ENCODE data around the gene FHOD3.

Gene FHOD3

GRCh38 chr18:36735130-36735529 is 437.6 kb downstream of the FHOD3 start:
- H3K4me3 ChIP-seq (ENCODE audit: low read depth, low read length): no peak overlapping the region
- TF ChIP-seq CTCF (IDR thresholded peaks at IDR 0.05; ENCODE audit: low read depth, low read length): no peak

- no peak overlapping the region for H3K4me3 ChIP-seq (ENCODE audit: low read depth, low read length)
- no peak for TF ChIP-seq CTCF (IDR thresholded peaks at IDR 0.05; ENCODE audit: low read depth, low read length)
Observed at GRCh38 chr18:36736094-36736493, 438.6 kb downstream of the FHOD3 start.

- TF ChIP-seq CTCF (IDR thresholded peaks at IDR 0.05; ENCODE audit: low read depth, low read length): no peak
Observed at GRCh38 chr18:36737316-36737715, 439.8 kb downstream of the FHOD3 start.

GRCh38 chr18:36744261-36744876 is 446.9 kb downstream of the FHOD3 start:
- TF ChIP-seq CTCF (IDR thresholded peaks at IDR 0.05; ENCODE audit: low read depth, low read length): no peak
- H3K4me3 ChIP-seq (ENCODE audit: low read depth, low read length): no peak overlapping the region

More at GRCh38 chr18:36737316-36737715, 439.8 kb downstream of the FHOD3 start:
- H3K4me3 ChIP-seq (ENCODE audit: low read depth, low read length): no peak overlapping the region

GRCh38 chr18:36745219-36745975 is 447.9 kb downstream of the FHOD3 start:
- no peak for TF ChIP-seq CTCF (IDR thresholded peaks at IDR 0.05; ENCODE audit: low read depth, low read length)
- no peak overlapping the region for H3K4me3 ChIP-seq (ENCODE audit: low read depth, low read length)

- no peak for TF ChIP-seq CTCF (IDR thresholded peaks at IDR 0.05; ENCODE audit: low read depth, low read length)
- no peak overlapping the region for H3K4me3 ChIP-seq (ENCODE audit: low read depth, low read length)
Observed at GRCh38 chr18:36752929-36753865, 455.7 kb downstream of the FHOD3 start.
